AG04450 (cell line): ENCODE results near the gene ADAMTS14. TPM values are rescaled to one million over a fixed set of nuclear protein-coding genes. Genes with fewer than 3 reads are reported as not detected.
"Not testable (repeated sequence)": the region's sequence is repeated elsewhere in the genome, so short reads cannot be mapped to it uniquely, and the experiment has no call there.

Source experiments
- CTCF ChIA-PET: fragments of 300-600, 350-600 bp; formaldehyde crosslinking; extraction: SDS; loops from one replicate; lab custom pipeline; 2022; ENCODE audit warnings: antibody characterized with exemption, inconsistent platforms; lab: Charles Lee
- POLR2A ChIA-PET: fragments of 350-600 bp; formaldehyde crosslinking; extraction: SDS; loops from one replicate; lab custom pipeline; 2021; ENCODE audit warnings: antibody characterized with exemption, inconsistent platforms; lab: Yijun Ruan, JAX
- DNase-seq: peaks from one replicate; pipeline ENCODE4 v3.0.0-alpha.2; 2011; ENCODE audit warnings: low read depth, low spot score
- H3K27ac ChIP-seq: one replicate; pipeline ENCODE4 v1.5.1; 2012; ENCODE audit warnings: low read depth, low read length, control low read depth
- H3K27me3 ChIP-seq: one replicate; pipeline ENCODE4 v1.6.0; 2012; ENCODE audit warnings: low read length; ENCODE audit not compliant: control insufficient read depth, insufficient read depth
- H3K4me3 ChIP-seq: 2 replicates; pipeline ENCODE4 v1.5.1; 2011; ENCODE audit warnings: mild to moderate bottlenecking, low read depth, low read length, control low read depth
- H3K9me3 ChIP-seq: 2 replicates; pipeline ENCODE4 v1.5.1; 2012; ENCODE audit warnings: low read length; ENCODE audit not compliant: control insufficient read depth, insufficient read depth
- CTCF ChIP-seq: IDR thresholded peaks from 2 replicates; pipeline ENCODE4 v1.5.1; 2011; ENCODE audit warnings: low read depth, low read length, control low read depth, inconsistent platforms
- polyA plus RNA-seq: library from polyadenylated mRNA; depleted of rRNA; stranded (reverse); fragments of >200 nt; gene quantifications from 2 replicates; pipeline ENCODE4 v1.2.3, GENCODE V29; 2011

ADAMTS14 gene
- polyA plus RNA-seq, 1 experiment: 2.9 TPM

- TF ChIP-seq CTCF: no peak
- peaks cover 8% of the 10 kb centered on the region for H3K9me3 ChIP-seq
- DNase-seq: no peak
- POLR2A ChIA-PET: no interaction called here
- no peak overlapping the region for H3K4me3 ChIP-seq
- no peak overlapping the region for H3K27ac ChIP-seq
- CTCF ChIA-PET: interaction anchor here (0.6 to 11.0 kb wide), 3 partner anchors 115 to 212 kb away, joined by 3 to 164 read pairs (median 4); no protein-coding TSS in a partner anchor
- peaks cover 24% of the 10 kb centered on the region for H3K27me3 ChIP-seq
These were observed 90.3 kb downstream of the ADAMTS14 start for GRCh38 chr10:70762441-70763175.

GRCh38 chr10:70763567-70763966 is 91.3 kb downstream of the ADAMTS14 start:
- CTCF ChIA-PET: no interaction called here
- Histone ChIP-seq H3K9me3 (peaks cover 8% of the 10 kb centered on the region), H3K27me3 (peaks cover 30% of the 10 kb centered on the region), H3K4me3 (no peak overlapping the region), H3K27ac (no peak overlapping the region)
- TF ChIP-seq CTCF: no peak
- POLR2A ChIA-PET: no interaction called here
- no peak for DNase-seq

GRCh38 chr10:70765794-70766594 is 93.7 kb downstream of the ADAMTS14 start:
- POLR2A ChIA-PET: no interaction called here
- no peak for TF ChIP-seq CTCF
- CTCF ChIA-PET: no interaction called here

GRCh38 chr10:70768026-70768685 is 95.8 kb downstream of the ADAMTS14 start:
- H3K27ac ChIP-seq, DNase-seq, H3K4me3 ChIP-seq, H3K9me3 ChIP-seq, POLR2A ChIA-PET: not testable (repeated sequence)
- CTCF ChIA-PET: interaction anchor here (0.7 kb wide), 1 partner anchor 1105 kb away, joined by 3 read pairs; no protein-coding TSS in a partner anchor
- peaks cover 35% of the 10 kb centered on the region for H3K27me3 ChIP-seq

More at GRCh38 chr10:70765794-70766594, 93.7 kb downstream of the ADAMTS14 start:
- Histone ChIP-seq H3K4me3 (no peak overlapping the region), H3K27me3 (peaks cover 37% of the 10 kb centered on the region), H3K27ac (no peak overlapping the region), H3K9me3 (peaks cover 8% of the 10 kb centered on the region)
- DNase-seq: no peak

GRCh38 chr10:70769121-70769520 is 96.8 kb downstream of the ADAMTS14 start:
- H3K27ac ChIP-seq: no peak overlapping the region
- H3K27me3 ChIP-seq: peaks cover 37% of the 10 kb centered on the region
- no peak for TF ChIP-seq CTCF
- peaks cover 8% of the 10 kb centered on the region for H3K9me3 ChIP-seq
- CTCF ChIA-PET: interaction anchor here (1.7 kb wide), 1 partner anchor 10 kb away, joined by 7 read pairs; no protein-coding TSS in a partner anchor
- no peak overlapping the region for H3K4me3 ChIP-seq
- POLR2A ChIA-PET: no interaction called here
- DNase-seq: no peak
